Measurements from ENCODE around the gene GFOD1. TPM values are rescaled to one million over a fixed set of nuclear protein-coding genes. Genes with fewer than 3 reads are reported as not detected.

Gene GFOD1
- total and polyA plus RNA-seq, 10 of the 15 experiments (the other 5 are each of a cell fraction or from before 2014, with no cell fraction given) = 6.5 to 41.4 (median 16.0) TPM

GRCh38 chr6:13467216-13467600, 20.2 kb downstream of the GFOD1 start:
- H3K9ac ChIP-seq (ENCODE audit: control insufficient read depth, insufficient read depth, low read length) = no peak overlapping the region
- H4K20me1 ChIP-seq (ENCODE audit: control insufficient read depth, insufficient read depth) = no peaks in the 10 kb centered on the region
- ATAC-seq = peak; percentile 41

More at GRCh38 chr6:13467216-13467600, 20.2 kb downstream of the GFOD1 start:
- in situ Hi-C loops (cut with MboI) = no loop called here
- Histone ChIP-seq H3K36me3 (ENCODE audit: control insufficient read depth in 2 of 2, insufficient read depth in 2 of 2, low read length in 1 of 2) (peaks cover 10% of the 10 kb centered on the region in 2 experiments; a peak in 3 of 4 replicates), H3K27ac (ENCODE audit: control insufficient read depth, insufficient read depth) (no peak overlapping the region), H3K4me1 (ENCODE audit: control insufficient read depth, insufficient read depth, low read length) (peaks cover 45% of the 10 kb centered on the region), H3K4me3 (no peak overlapping the region), H3K27me3 (replicated peaks in 1 of 2; ENCODE audit: control insufficient read depth in 2 of 2, insufficient read depth in 2 of 2, low read length in 1 of 2) (no peaks in the 10 kb centered on the region), H3K9me3 (replicated peaks; ENCODE audit: control insufficient read depth, insufficient read depth, low read length) (peaks cover 2% of the 10 kb centered on the region; the same call in 1 of the 3 replicates), H3K79me2 (ENCODE audit: control insufficient read depth, insufficient read depth, low read length) (peaks cover 67% of the 10 kb centered on the region), H3K4me2 (ENCODE audit: control insufficient read depth, insufficient read depth) (no peak overlapping the region), H2AFZ (ENCODE audit: control insufficient read depth, low read depth, low read length) (no peak overlapping the region)
- BruUV-seq (replicated peaks) = no TSS peak
- POLR2A ChIA-PET = interaction anchor here (1.0 to 2.5 kb wide), 5 partner anchors 11 to 35 kb away, joined by 5 to 21 read pairs (median 8); no protein-coding TSS in a partner anchor
- CTCF ChIA-PET = interaction anchor here (0.7 to 1.9 kb wide), 11 partner anchors 10 to 236 kb away, joined by 3 to 8 read pairs (median 4); no protein-coding TSS in a partner anchor
- TF ChIP-seq IKZF2 (IDR thresholded peaks at IDR 0.05) (0 out of 4 replicates have a peak, but pooled peaks of 1 of the 2 experiments have one; percentile 10), RFX5 (IDR thresholded peaks at IDR 0.05; ENCODE audit: low read depth, low read length) (no peak), HDAC6 (IDR thresholded peaks at IDR 0.05; ENCODE audit: unreplicated experiment) (no peak), ELK1 (IDR thresholded peaks at IDR 0.05; ENCODE audit: low read depth, low read length) (no peak), PKNOX1 (IDR thresholded peaks at IDR 0.05) (no peak), NR2F1 (conservative IDR thresholded peaks at IDR 0.05) (peak; percentile 95), IKZF1 (conservative IDR thresholded peaks at IDR 0.05) (no peak), EED (IDR thresholded peaks at IDR 0.05; ENCODE audit: low read depth) (no peak), ATF7 (IDR thresholded peaks at IDR 0.05; ENCODE audit: low read depth) (no peak)
- TF ChIP-seq, protein P1, sequence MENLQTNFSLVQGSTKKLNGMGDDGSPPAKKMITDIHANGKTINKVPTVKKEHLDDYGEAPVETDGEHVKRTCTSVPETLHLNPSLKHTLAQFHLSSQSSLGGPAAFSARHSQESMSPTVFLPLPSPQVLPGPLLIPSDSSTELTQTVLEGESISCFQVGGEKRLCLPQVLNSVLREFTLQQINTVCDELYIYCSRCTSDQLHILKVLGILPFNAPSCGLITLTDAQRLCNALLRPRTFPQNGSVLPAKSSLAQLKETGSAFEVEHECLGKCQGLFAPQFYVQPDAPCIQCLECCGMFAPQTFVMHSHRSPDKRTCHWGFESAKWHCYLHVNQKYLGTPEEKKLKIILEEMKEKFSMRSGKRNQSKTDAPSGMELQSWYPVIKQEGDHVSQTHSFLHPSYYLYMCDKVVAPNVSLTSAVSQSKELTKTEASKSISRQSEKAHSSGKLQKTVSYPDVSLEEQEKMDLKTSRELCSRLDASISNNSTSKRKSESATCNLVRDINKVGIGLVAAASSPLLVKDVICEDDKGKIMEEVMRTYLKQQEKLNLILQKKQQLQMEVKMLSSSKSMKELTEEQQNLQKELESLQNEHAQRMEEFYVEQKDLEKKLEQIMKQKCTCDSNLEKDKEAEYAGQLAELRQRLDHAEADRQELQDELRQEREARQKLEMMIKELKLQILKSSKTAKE (IDR thresholded peaks at IDR 0.05; ENCODE audit: low read depth, poor library complexity, severe bottlenecking) = no peak
- TF ChIP-seq, protein P2, sequence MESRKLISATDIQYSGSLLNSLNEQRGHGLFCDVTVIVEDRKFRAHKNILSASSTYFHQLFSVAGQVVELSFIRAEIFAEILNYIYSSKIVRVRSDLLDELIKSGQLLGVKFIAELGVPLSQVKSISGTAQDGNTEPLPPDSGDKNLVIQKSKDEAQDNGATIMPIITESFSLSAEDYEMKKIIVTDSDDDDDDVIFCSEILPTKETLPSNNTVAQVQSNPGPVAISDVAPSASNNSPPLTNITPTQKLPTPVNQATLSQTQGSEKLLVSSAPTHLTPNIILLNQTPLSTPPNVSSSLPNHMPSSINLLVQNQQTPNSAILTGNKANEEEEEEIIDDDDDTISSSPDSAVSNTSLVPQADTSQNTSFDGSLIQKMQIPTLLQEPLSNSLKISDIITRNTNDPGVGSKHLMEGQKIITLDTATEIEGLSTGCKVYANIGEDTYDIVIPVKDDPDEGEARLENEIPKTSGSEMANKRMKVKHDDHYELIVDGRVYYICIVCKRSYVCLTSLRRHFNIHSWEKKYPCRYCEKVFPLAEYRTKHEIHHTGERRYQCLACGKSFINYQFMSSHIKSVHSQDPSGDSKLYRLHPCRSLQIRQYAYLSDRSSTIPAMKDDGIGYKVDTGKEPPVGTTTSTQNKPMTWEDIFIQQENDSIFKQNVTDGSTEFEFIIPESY (IDR thresholded peaks at IDR 0.05) = peak; percentile 84
- intact Hi-C loops (cut with micrococcal nuclease; ENCODE audit: unreplicated experiment) = loop anchor here (5.0 kb wide), 1 partner anchor 40 kb away; no protein-coding TSS in a partner anchor
- RAD21 ChIA-PET (ENCODE audit: unreplicated experiment) = interaction anchor here (1.0 to 1.9 kb wide), 11 partner anchors 10 to 109 kb away, joined by 3 to 10 read pairs (median 4); partner anchors contain the start of gene SIRT5
- DNase-seq (ENCODE audit: low read depth, low spot score) = no peak
- no peak for FAIRE-seq
- SMC1A ChIA-PET (ENCODE audit: uncharacterized antibody, unreplicated experiment) = interaction anchor here (0.8 to 6.8 kb wide), 15 partner anchors 12 to 110 kb away, joined by 3 to 55 read pairs (median 4); partner anchors contain the start of gene GFOD1
- WGBS (ENCODE audit: insufficient coverage, insufficient replicate concordance, low lambda C conversion rate, missing lambda C conversion rate) = 95% methylated on average over 3 of the region's 3 CpGs

All from GM12878 (cell line).